IPS-18c (cell line): ENCODE measurements around the gene MYO1A.
A peak's percentile ranks its signal among the peaks of the same experiment; 100 is the strongest.
"Not testable (repeated sequence)": the region's sequence is repeated elsewhere in the genome, so short reads cannot be mapped to it uniquely, and the experiment has no call there.

Experiments
- H3K4me3 ChIP-seq: 2 replicates; pipeline ENCODE4 v1.7.0; 2013; ENCODE audit warnings: low read depth, mild to moderate bottlenecking, low read length, moderate library complexity; ENCODE audit not compliant: insufficient read depth
- H3K9me3 ChIP-seq: one replicate; pipeline ENCODE4 v1.6.1; 2013; ENCODE audit warnings: mild to moderate bottlenecking, low read length, moderate library complexity; ENCODE audit not compliant: control insufficient read depth, insufficient read depth

MYO1A gene

DNA sequence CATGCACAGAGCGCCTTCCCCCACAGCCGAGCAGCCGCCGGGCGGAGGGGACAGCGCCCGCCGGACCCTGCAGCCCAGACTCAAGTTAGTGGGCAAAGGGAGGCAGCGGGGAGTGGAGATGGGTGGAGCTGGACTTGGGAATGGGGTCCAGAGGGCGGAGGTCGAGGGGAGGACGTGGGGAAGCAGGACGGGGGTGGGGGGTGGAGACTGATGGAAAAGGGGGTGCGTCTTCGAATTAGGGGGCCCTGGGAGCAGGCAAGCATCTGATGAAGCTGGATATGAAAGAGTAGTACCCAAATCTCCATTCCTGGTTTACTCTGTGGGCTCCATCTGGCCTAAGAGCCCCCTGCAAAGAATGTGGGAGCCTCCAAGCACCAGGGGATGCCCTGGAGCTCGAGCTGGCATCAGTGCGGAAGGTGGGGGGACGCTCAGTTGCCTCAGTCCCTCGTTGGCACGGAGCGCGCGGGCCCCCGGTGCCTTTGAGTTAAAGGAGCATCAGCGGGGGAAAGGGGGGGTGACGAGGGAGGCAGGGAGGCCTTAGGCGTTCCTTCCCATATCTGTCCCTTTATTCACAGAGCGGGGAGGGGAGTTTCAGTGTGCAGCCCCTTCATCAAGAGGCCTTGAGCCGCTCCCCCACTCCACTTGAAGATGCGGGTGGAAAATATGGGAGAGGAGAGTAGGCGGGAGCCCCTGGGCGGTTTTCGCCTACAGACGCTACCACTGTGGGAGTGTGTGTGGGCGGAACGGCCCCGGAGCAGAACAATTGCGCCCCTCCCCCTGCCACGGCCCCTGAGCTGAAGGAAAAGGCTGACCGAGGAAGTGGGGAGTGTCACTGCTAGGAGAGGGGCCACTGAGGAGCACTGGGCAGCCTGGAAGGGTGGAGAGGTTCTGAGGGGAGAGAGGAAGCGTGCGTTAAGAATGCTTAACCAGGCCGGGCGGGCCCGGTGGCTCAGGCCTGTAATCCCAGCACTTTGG lies 39.6 kb upstream of the MYO1A start:
- H3K4me3 ChIP-seq: peak overlapping the region; percentile 84
- no peaks in the 10 kb centered on the region for H3K9me3 ChIP-seq

GRCh38 chr12:57088354-57089270 lies 38.7 kb upstream of the MYO1A start, which contains the start of gene NAB2:
Gene NAB2, plus strand, starts transcription at chr12:57089114. Its CDS starts 158 bp downstream, at chr12:57089272.
- Histone ChIP-seq H3K4me3 (peak within 1 kb of the TSS; percentile 84), H3K9me3 (no peaks in the 10 kb centered on the region)

DNA sequence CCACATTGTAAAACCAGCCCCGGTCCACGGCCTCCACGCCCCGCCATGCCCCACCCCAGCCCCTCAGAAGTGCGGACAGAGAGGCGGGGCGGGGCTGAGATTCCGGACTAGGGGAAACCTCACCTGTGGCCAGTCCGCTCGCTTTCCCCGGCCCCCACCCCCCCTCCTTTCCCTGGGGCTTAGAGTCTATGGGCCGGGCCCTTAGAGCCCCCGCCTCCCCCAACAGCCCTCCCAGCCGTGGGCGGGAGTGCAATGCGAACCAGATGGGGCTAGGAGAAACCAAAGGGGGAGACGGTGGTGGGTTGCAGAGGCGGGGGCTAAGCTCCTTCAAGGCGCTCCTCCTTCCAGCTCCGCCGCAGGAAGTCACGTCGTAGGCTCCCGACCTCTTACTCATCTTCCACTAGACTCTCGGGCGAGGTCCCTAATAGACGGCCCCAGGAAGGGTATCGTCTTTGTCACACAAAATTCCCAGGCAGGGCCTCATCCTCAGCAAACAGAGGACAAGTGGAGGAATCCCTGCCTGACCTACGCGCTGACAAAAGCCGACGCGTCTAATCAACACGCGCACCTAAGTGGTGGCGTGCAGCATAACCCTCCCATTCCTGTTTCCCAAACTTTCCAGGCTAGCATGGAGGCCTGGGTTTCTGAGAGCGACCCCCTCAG lies 37.9 kb upstream of the MYO1A start:
- H3K4me3 ChIP-seq: peak overlapping the region; percentile 54

DNA sequence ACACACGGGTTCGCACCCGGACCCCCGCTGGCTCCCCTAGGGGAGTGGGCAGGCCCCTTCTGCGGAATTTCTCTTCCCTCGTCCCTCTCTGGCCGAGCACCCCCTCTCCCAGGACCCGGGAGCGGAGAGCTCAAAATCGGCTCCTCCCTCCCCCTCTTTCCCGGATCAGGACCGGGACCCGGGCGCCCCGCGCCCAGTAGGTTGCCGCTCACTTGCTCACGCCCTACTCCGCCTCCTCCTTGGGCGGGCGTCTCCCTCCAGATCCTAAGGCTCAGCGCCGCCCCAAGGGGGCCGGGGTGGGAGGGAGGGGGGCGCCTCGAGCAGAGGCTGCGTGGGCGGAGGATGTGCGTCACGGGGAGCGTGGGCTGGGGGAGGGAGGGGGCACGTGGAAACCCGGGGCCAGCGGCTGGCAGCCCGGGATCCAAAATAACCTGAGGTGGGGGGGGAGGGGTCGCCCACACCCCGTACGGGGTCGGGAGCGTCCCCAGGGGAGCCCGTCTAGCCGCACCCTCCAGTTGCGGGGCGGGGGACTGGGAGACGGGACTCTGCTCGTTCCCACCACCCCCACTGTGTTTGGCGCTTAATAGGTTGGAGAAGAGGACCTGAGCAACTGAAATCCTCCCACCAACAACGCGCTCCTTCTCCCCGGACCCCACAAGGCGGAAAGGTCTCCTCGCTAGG lies 37.2 kb upstream of the MYO1A start:
- Histone ChIP-seq H3K9me3 (no peaks in the 10 kb centered on the region), H3K4me3 (peak overlapping the region; percentile 54)

More for the DNA sequence above, 37.9 kb upstream of the MYO1A start:
- H3K9me3 ChIP-seq: no peaks in the 10 kb centered on the region

DNA sequence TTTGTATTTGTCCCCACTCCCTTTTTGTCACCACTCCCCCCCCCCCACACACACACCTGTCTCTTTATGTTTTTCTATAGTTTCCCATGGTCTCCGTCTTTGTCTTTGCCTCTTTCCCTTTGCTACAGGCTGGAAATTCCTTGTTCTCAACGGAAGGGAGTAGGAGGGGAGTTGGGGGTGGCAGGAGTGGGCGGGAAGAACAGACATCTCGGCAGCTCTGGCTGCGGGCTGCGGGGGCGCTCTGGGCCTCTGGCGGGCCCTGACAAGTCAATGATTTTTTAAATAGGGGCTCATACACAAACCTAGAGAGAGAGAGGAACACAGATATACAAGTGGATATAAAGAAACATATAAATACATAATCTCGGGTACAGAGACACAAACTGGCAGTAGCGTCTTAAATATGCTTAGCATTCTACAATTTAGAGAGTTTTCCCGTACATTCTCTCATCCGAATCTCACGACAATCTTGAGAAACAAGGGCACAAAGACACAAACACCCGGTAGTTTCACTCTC lies 36.6 kb upstream of the MYO1A start:
- peak overlapping the region; percentile 54 for H3K4me3 ChIP-seq

GRCh38 chr12:57085999-57086492 lies 36.1 kb upstream of the MYO1A start:
- Histone ChIP-seq H3K9me3 (no peaks in the 10 kb centered on the region), H3K4me3 (peak overlapping the region; percentile 54)

More for the DNA sequence above, 36.6 kb upstream of the MYO1A start:
- no peaks in the 10 kb centered on the region for H3K9me3 ChIP-seq

DNA sequence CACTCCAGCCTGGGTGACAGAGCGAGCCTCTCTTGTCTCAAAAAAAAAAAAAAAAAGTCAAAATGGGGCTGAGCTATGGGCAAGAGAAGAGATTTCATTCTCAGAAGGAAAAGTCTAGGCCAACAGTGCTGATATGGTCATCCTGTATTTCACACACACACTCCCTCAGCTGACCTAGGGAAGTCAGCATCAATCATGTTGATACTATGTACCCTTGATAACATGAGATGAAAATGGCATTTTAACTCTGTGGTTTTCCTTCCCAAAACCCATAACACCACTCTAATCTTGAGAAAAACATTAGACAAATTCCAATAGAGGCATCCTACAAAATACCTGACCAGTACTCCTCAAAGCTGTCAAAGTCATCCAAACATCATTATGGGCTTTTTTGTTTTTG lies 30.9 kb upstream of the MYO1A start:
- no peaks in the 10 kb centered on the region for H3K9me3 ChIP-seq
- H3K4me3 ChIP-seq: no peak overlapping the region

DNA sequence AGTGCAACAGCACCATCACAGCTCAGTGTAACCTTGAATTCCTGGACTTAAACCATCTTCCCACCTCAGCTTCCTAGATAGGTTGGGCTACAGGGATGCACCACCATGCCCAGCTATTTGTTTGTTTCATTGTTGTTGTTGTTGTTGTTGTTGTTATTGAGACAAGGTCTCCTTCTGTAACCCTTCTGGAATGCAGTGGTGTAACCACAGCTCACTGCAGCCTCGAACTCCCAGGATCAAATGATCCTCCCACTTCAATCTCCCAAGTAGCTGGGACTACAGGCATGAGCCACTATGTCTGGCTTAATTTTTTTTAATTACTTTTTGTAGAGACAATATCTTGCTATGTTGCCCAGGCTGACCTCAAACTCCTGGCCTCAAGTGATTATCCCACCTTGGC lies 29.9 kb upstream of the MYO1A start:
- no peak overlapping the region for H3K4me3 ChIP-seq
- no peaks in the 10 kb centered on the region for H3K9me3 ChIP-seq

DNA sequence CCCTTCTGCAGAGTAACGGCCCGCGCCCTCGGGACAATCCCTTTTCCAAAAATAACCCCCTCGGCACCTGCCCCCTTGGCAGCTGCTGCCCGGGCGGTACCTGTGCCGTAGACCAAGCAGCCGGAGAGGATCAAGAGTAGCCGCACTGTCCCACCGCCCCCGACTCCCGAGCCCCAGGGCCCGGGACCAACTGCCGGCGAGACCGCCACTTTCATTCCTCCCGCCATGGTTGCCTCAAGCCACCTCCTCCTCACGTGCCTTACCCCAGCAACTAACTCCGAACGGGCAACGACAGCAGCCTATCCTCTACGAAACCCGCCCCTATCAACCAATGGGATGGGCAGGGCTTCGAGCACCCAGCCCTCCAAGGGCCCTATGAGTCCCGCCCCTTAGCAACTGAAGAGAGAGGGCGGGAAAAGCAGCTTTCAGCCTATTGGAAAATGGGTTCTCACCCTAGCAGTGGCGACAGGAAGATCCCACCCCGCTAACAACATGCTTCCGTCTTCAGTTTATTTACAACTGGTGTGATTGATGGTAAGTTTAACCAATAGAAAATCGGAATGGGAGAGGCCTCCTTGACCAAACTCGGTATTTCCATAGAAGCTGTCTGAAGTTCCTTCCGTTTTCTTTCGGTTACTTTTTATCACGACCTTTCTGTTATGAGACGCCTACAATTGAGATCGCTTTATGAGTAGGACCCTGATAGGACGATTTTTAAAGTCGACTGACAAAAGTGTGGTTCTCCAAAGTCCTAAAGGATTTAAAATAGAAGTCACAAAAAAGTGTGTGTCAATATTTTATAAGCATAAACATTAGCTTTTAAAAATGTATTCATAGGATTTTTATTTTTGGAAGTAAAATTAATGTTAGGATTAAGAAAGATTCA lies 28.8 kb upstream of the MYO1A start, which contains the start of gene NEMP1:
TSS of gene NEMP1 (minus strand) at position 273 of the 886 bp plus-strand sequence. CDS start at position 227, 46 bp downstream.
- Histone ChIP-seq H3K9me3 (no peaks in the 10 kb centered on the region), H3K4me3 (peak within 1 kb of the TSS; percentile 97)

DNA sequence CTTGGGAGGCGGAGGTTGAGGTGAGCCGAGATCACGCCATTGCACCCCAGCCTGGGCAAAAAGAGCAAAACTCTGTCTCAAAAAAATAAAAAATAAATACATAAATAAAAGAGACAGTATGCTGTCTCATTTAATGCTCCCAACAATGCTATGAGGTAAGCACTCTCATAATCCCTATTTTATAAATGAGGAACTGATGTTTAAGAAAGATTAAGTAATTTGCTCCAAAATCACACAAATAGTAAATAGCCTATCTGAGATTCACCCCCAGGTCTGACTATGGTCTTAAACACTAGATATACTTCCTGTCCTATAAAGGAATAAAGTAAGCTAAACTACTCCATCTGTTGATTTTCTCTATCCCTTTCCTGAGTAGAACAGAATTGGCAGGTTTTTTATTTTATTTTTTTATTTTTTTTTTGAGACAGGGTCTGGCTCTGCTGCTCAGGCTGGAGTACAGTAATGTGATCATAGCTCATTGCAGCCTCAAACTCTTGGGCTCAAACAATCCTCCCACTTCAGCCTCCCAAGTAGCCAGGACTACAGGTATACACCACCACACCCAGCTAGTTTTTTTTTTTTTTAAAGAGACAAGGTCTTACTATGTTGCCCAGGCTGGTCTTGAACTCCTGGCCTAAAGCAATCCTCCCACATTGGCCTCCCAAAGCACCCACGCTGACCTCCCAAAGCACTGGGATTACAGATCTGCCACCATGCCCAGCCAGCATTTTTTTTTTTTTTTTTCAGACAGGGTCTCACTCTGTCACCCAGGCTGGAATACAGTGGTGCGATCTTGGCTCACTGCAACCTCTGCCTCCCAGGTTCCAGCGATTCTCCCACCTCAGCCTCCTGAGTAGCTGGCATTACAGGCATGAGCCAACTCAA lies 23.9 kb upstream of the MYO1A start:
- H3K9me3 ChIP-seq, H3K4me3 ChIP-seq: not testable (repeated sequence)

DNA sequence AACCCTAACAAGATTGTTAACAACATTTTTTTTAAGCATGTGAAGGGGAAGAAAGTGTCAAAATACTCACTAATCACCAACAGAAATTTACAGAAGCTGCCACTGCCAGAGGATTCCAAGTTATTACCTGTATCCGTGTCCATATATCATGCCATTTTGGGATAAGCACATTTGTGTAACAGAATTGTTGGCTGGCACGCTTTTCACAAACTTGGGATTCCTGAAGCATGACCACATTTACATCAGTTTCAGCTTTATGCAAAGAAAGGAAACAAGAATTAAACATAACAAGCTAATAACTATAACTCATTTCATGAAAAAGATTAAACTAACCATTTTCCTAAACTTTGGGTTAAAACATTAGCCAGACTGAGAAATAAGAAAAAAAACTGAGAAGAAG lies 22.7 kb upstream of the MYO1A start:
- H3K4me3 ChIP-seq: no peak overlapping the region
- no peaks in the 10 kb centered on the region for H3K9me3 ChIP-seq

GRCh38 chr12:57069523-57069922 lies 19.6 kb upstream of the MYO1A start:
- Histone ChIP-seq H3K4me3 (no peak overlapping the region), H3K9me3 (no peaks in the 10 kb centered on the region)

- Histone ChIP-seq H3K9me3 (no peaks in the 10 kb centered on the region), H3K4me3 (no peak overlapping the region)
These were observed 16.3 kb upstream of the MYO1A start for GRCh38 chr12:57066245-57066644.

DNA sequence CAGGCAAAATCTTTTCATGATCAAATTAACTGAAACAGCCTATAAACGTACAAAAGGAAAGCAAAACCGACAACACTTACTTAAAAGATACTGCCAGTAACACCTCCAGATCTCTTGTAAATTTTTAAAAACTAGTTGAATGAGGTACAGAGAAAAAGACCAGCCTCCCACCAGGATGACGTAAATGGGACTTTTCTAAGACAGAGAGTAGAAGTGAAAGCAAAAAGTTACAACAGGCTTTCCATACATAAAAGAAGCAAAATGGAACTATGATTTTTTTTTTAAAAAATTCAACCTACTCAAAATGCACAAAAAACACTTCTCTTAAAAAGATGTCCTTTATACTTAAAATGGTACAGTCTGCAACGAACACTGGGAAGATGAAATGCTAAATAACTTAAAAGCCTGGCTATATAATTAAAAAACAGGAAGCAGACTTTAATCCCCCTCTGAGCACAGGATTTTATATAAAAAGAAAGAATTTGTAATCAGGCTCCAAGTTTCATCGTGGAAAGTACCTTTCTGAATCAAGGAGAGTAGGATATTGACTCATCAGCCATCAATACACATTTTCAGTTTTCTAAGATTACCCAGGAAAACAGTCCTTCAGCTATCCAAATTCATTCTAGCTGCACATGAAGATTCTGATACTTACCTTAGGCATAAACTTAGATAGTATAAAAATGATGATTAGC lies 14.2 kb upstream of the MYO1A start:
- H3K4me3 ChIP-seq: no peak overlapping the region
- no peaks in the 10 kb centered on the region for H3K9me3 ChIP-seq
